Inflammatory macrophage treated with lipopolysaccharide for 4 hours (primary cell): ENCODE results near the gene ABHD16B.
A peak's percentile ranks its signal among the peaks of the same experiment; 100 is the strongest.

Experiments used
- DNase-seq: peaks from one replicate; pipeline ENCODE4 v3.0.0-alpha.2; 2020

ABHD16B gene

GRCh38 chr20:63897978-63898561, 36.8 kb downstream of the ABHD16B start:
- DNase-seq: no peak

- peak; percentile 48 for DNase-seq
Measured at GRCh38 chr20:63898882-63899558, 37.7 kb downstream of the ABHD16B start.

DNA sequence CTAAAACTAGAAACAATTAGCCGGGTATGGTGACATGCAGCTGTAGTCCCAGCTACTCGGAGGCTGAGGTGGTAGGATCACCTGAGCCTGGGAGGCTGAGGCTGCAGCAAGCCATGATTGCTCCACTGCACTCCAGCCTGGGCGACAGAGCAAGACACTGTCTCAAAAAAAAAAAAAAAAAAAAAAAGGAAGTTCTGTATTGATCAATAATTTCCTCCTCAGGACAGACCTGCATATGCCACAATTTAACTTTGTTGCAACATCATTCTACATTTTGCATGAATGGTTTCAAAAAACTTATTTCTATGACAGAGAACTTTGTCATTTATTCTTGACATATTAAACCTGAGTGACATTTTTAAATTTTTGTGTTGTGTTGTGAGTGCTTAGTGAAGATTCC, 39.1 kb downstream of the ABHD16B start:
- DNase-seq: peak; percentile 85

- peak; percentile 69 for DNase-seq
Measured at GRCh38 chr20:63903796-63904561, 42.7 kb downstream of the ABHD16B start.

GRCh38 chr20:63908008-63908682, 46.8 kb downstream of the ABHD16B start:
- DNase-seq: no peak

DNA sequence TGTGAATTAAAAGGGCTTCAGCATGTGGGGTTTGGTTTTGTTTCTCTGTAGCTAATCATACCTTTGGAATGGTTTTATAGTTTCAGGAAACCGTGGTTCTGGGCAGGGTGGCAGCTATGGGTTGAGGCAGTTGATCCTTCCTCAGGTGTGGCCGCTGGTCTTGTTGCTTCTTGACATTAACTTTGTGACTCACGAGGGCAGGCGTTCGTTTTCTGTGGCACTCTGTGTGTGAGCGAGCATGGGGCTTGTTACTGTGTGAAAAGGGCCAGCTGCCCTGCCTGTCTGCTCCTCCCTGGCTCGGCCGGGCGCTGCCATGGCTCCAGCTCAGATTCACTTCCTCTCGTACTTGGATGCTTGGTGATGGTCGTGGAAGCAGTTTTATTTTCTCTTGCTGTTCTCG, 49.9 kb downstream of the ABHD16B start:
- DNase-seq: peak; percentile 74
